GM21717 (cell line): ENCODE data around the gene CCBE1.
"Not testable (repeated sequence)": the region's sequence is repeated elsewhere in the genome, so short reads cannot be mapped to it uniquely, and the experiment has no call there.

Experiments
- ATAC-seq: cut with Tn5 transposase; IDR thresholded peaks from one replicate; pipeline ENCODE4 v1.9.1; 2021; ENCODE audit warnings: mild to moderate bottlenecking, moderate library complexity; ENCODE audit not compliant: unreplicated experiment

Gene CCBE1

DNA sequence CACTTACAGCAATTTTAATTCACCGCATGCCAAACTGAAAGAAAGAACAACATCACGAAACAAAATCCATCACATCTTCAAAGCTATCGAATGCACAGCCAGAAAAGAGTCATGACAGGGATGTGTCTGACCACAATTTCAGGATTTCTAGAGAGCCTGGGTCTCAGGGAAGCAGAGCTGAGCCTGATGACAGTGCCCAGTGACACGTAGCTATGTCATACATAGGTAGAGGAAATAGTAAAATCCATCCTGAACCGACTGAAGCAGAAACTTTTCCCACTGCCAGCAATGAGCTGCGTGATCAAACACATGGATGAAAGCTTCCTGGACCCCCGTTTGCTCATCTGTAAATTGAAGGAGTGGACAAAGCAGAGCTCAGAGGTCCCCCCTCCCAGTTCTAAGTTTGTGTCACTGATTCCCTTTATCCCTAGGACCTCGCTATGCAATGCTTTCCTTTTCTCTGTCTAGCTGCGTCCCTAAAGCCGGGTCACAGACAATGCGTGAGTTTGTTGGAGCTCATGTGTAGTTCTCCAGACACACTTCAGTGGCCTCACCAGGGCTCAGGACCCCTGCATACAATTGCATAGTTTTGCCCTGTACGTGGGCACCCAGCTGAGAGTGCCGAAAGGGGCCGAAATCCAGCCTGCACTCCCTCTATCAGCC lies 37.6 kb downstream of the CCBE1 start:
- no peak for ATAC-seq

DNA sequence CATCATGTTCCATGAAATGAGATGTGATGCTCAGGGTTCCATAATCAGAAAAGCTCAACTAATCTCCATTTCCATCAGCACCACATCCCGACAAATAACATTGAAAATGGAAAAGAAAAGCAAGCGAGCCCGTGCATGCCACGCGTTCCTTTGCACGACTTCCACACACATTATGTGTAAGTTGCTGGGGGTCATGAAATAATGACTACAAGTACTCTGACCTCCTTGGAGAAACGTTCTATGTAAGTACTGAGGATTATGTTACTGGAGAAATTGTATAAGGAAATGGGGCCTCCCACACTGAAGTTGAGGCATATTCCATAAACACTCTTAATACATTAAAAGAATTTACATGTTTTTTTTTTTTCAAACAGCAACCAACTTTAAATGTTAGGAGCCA lies 38.3 kb downstream of the CCBE1 start:
- no peak for ATAC-seq

DNA sequence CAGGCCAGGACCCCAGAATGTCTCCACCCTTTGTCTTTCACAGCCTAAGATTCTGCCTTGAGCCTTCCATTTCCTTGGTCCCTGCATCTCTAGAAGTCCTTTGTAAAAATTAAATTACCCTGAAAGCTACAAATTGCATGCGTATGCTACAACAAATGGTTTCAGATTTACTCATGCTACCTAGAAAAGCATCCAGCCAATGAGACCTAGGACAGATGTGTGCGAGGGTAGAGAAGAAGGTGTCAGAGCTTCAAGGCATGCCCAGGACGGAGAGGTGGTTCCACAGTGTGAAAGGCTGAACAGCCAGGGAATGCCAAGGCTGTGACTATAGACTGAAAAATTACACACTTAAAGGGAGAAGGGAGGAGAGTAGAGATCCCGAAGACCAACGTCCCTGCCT lies 40.2 kb downstream of the CCBE1 start:
- peak; percentile 61 for ATAC-seq

DNA sequence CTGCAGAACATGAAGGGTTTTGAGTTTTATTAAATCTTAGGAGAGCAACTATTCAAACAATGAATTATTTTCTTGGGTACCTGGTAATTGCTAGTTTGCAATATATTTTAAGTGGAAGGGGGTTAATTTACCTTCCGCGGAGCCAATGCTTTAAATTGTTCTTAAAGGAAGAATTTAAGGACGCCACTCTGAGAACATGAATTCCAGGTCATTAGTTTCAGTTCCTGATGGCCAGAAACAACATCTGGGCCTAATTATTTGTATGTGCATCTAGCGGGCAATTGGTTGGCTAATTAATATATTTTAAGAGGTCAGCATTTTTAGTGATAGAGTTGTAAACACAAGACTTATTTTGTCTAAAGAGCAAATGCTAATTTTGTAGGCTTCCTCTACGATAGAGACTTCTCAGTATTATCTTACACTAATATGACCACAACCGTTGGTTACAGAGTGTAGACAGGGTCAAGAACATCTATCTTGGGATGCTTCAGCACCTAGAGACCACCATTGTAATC lies 40.8 kb downstream of the CCBE1 start:
- no peak for ATAC-seq

DNA sequence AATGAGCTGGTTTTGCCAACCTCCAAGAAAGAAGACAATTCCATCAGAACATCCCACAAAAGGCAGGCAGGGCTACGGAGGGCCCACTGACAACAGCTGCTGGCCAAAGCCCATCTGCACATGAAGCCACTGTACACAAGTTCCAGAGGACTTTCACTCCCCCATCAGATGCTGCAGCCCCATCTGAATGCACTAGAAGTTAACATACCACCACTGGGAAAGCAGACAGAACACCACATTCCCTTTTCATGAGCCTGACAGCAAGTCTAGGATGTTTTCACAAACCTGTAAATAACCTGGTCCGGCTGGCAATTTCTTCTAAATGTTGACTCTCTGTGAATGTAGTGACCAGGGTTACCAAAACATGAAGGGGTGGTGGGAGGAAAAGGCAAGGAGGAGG lies 41.5 kb downstream of the CCBE1 start:
- no peak for ATAC-seq

DNA sequence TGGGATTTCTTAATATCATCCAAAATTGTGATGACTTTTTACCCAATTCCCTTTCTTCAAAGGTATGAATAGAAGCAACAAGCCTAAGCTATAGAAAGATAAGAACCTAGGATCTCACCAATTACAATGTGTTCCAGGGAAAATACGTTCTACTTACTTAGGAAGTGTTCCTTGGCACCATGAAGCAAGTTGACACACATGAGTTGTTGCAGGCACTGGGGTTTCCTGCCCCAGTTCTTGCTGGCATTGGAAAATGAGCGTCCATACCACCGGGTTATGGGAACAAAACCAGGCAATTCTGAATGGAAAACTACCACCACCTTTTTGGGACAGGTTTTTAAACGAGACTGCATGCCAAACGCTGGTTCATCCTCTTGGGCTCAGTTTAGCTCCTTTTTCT lies 46.2 kb downstream of the CCBE1 start:
- no peak for ATAC-seq

DNA sequence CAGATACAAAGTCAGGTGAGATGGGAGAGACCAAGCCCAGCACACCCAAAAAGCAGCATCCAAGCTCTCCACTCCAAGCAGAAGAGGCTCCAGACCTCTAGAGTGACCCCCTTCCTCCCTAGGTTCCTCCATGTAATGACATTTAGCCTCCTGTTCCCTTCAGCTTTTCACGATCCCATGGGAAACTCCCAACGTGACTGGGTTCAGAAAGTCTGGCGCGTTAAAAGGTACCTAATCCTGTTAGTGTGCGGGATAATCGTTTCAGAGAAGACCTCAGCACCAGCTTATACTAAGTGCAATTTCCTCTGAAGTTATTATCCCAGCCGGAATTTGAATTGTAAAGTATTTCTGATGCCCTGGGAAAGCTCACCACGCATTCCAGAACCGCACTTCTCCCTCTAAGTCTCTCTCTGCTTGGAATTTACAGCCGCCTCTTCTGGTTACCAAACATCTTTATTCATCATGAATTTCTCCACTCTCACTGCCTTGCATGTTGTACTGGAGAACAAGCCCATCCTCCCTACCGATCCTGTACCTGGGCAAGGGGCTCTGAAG lies 46.9 kb downstream of the CCBE1 start:
- ATAC-seq = no peak

DNA sequence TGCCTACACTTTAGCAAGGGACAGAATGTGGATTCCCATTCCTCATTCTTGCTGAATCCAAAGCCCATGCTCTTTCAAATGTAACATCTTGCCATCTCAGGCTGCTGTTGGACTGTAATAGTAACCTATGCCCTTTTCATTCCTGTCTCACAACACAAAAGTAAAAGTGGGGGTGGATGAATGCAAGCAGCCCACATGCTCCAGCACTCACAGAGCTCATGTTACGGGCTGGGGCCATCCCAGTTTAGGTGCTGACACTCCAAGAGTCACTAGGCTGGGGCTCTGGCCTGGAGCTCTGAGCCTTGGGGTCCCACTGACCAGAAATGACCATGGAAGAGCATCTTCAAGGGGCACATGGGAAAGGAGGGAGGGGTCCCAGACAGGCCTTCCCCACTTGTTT lies 47.6 kb downstream of the CCBE1 start:
- no peak for ATAC-seq

DNA sequence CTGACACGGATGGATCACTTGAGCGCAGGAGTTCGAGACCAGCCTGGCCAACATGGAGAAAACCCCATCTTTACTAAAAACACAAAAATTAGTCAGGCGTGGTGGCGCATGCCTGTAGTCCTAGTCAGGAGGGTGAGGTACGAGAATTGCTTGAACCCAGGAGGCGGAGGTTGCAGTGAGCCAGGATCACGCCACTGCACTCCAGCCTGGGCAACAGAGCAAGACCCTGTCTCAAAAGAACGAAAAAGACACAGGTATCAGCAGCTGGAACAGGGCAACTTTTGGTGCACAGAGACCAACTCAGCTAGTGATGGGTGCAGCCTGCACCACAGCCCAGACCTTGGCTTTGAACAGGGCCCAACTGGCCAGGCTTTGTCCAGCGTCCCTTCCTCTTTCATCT lies 48.8 kb downstream of the CCBE1 start:
- ATAC-seq = not testable (repeated sequence)

DNA sequence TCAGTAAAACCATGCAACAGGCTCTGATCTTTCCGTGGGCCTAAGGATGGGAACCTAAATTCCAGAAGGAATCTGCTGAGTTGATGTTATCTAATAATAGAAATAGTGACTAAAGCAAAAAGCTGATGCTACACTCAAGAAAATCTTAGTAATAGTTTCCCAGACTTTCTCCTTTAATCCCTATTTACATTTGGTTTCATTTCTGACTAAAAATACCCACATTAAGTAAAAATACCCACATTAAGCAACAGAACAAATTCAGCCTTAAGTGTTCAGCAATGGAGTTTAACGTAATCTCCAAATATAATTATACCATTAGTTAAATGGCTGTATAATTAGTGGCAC lies 50.3 kb downstream of the CCBE1 start:
- no peak for ATAC-seq

DNA sequence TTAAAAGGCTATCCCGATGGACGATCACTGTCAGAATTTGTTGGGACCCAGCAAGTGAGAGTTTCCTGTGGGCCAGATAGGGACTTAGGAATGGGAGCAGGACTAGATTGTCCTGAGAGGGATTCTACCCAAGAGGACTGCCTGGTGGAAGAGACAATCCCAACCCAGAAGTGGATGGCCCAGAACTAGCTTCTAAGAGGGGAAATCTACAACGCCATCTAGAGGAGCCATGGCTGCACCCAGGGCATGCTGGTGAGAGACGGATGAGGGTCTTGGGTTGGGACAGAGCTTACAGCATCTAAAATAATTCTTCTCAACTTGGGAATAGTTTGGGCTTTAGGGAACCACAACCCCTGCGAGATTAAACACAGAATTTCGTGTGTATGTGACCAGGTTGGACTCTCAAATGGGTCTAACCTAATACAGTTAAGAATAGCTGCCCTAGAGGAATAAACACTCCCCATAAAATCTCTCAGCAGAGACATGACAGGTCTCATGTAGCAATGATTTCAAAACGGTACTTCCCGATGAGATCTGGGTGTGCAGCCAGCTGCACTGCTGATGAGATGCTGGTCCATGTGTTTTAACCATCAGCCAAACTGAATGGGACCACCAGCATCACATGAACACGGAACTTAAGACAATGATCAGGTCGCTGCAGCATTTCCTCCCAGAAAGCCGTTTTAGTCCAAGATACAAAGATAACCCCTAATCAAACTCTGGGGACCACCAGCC lies 50.8 kb downstream of the CCBE1 start:
- ATAC-seq = no peak

DNA sequence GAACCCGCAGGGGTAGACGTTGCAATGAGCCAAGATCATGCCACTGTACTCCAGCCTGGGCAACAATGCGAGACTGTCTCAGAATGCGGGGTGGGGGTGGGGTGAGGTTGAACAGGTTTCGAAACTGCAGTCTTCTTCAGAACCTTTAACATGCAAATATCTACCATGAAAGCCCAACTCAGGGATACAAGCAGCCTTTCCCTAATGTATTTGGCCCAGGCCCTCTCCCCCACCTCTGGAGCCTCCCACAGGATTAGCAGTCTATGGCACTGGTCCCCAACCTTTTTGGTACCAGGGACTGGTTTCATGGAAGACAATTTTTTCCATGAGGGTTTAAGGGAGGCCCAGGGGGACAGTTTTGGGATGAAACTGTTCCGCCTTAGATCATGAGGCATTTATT lies 53.5 kb downstream of the CCBE1 start:
- ATAC-seq = no peak

DNA sequence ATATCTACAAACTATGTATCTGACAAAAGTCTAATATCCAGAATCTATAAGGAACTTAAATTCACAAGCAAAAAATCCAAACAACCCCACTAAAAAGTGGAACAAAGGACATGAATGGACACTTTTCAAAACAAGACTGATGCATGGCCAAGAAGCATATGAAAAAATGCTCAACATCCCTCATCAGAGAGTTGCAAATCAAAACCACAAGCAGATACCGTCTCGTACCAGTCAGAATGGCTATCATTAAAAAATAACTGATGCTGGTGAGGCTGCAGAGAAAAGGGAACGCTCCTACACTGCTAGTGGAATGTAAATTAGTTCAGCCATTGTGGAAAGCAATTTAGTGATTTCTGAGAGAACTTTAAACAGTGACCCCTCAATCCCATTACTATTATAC lies 56.5 kb downstream of the CCBE1 start:
- no peak for ATAC-seq

DNA sequence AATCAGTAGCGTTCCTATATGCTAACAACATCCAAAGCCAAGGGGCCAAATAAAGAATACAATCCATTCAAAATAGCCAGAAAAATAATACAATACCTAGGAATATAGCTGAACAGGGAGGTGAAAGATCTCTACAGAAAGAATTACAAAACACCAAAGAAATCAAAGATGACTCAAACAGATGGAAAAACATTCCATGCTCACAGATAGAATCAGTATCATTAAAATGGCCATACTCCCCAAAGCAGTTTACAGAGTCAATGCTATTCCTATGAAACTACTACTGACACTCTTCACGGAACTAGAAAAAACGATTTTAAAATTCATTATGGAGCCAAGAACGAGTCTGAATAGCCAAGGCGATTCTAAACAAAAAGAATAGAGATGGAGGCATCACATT lies 57.4 kb downstream of the CCBE1 start:
- ATAC-seq = no peak

DNA sequence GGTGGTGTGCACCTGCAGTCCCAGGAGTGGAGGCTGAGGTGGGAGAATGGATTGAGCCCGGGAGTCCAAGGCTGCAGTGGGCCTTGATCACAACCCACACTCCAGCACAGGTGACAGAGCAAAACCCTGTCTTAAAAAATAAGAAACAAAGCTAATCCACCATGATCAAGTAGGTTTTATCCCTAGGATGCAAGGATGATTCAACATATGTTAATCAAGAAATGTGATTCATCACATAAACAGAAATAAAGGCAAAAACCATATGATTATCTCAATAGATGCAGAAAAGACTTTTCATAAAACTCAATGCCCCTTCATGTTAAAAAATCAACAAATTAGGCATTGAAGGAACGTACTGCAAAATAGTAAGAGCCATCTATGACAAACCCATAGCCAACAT lies 58.1 kb downstream of the CCBE1 start:
- ATAC-seq = no peak

DNA sequence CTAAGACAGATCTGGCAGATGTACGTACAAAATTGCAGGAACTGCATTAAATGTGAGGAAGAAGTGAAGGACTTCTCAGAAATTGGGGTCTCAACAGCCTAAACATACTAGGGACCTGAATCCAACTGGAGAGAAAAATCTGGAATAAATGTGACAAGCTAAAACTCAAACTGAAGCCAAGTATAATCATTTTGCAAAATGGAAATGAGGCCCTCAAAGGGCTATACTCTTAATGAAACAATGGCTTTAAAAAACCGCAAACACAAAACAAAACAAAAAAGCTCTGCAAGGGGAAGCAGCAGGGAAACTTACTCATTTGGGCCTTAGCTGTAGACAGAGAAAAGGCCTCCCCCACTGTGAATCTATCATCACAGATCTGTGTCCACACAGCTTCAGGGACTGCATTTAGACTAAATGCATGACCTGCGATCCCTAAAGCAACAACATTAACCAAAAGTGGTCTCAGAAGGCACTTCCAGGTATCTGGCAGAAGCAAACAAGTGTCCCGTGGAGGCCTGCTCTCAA lies 63.2 kb downstream of the CCBE1 start:
- no peak for ATAC-seq

DNA sequence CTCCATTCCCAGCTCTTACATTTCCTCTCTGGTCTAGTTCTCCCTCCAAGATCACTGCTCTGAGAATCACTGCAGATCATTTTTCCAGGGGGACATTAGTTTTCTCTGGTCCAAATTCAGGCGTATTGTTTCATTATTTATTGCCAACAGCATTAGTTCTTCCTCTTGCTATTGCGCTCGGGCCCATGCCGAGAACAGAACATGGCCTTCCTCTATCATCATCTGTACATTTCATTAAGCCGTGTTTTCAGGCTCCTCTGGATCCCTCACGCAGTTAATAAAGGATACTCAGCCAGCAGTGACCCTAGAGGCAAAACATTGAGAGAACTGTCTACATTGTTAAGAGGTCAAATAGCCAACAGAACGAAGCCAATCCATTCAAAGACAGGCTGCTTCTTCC lies 63.9 kb downstream of the CCBE1 start:
- no peak for ATAC-seq

DNA sequence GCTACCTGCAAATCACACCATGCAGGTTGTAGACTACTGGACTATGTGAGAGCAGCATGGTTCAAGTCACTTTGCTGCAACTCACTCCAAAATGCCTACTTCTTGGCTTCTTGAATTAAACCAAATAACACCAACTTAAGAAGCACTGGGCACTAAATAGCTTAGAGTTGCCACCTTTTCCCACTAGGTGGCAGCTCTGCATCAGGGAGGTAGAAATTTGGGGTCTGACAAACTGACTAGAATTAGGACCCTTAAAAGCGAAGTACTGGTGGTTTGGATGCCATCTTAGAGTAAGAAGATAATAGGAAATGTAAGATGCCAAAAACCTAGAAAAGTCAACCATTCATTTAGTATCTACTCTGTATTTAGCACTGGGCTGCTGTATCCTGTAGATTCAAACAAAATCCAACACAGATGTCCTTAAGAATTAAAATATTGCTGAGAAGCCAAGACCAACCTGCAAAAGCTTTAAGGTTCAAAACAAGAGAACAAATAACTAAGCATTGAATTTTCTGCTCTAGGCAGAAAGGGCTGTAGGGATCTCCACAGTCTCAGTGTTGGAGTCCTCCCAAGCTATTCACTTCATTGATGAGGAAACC lies 65.5 kb downstream of the CCBE1 start:
- no peak for ATAC-seq

DNA sequence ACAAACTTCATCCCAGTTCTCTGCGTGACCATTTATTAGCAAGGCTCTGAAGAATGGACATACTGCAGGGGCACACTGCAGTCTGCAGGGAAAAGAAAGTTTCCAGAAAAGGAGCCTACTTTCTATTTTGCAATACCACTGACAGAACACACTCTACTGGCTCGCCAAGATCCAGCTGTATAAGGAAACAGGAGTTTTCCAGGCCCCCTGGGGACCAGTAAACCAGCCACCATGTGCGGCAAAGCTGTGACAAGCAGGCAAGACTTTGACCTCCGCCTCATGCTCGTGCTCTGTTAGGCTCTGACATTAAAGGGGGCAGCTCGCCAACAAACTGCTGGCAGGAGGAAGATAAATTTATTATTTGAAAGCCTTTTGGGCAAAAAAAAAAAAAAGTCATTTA lies 67.3 kb downstream of the CCBE1 start:
- no peak for ATAC-seq

DNA sequence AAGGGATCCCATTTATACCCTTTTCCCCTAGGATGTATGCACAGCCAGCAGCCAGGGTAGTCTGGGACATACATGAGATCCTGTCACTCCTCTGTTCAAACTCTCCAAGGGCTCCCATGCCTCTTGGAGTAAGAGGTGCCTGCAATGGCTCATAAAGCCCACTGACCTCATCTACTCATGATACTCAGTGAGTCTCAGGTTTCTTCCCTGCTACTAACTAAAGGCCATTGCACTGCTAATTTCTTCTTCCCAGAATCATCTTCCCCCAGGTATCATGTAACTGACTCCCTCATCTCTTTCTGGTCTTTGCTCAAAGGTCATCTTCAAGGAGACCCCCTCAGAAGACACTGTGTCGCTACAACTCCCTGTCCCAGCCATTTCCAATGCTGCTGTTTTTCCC lies 68.2 kb downstream of the CCBE1 start:
- ATAC-seq = no peak

DNA sequence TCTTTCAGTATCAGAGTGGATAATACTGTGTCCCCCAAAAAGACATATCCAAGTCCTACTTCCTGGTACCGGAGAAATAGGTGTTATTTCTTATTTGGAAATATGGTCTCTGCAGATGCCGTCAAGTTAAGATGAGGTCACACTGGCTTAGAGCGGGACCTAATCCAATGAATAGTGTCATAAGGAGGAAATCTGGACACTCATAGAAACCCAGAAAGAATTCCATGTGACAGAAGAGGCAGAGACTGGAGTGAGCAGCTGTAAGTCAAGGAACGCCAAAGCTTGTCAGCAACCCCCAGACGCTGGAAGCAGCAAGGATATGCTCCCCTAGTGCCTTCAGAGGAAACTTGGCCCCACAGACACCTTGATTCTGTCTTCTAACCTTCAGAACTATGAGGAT lies 69.8 kb downstream of the CCBE1 start:
- ATAC-seq = no peak

DNA sequence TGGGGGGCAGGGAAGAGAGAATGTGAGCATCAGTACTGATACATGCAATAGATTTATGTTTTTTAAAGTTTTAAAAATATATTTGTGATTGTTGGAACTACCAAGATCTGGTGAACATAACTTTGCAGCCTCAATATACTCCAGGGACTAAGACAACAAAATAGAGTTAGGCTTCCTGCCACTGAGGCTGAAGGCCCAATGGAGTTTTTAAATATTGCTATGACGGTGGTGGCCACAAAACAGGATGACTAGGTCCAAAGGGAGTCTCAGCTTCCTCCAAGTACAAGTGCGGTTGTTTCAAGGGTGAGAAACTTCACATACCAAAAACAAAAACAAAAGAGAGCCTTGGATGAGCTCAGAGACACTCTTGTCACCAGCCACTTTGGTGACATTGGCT lies 72.9 kb downstream of the CCBE1 start:
- ATAC-seq = no peak
